ENCODE results near the gene NFYA.
A peak's percentile ranks its signal among the peaks of the same experiment; 100 is the strongest.
"Not testable (repeated sequence)": the region's sequence is repeated elsewhere in the genome, so short reads cannot be mapped to it uniquely, and the experiment has no call there.

Gene NFYA

GRCh38 chr6:41083072-41083471 lies 10.3 kb downstream of the NFYA start:
- peaks cover 46% of the 10 kb centered on the region for H3K4me1 Mint-ChIP-seq
- H3K4me3 Mint-ChIP-seq, result no peak overlapping the region

GRCh38 chr6:41085182-41085581 lies 12.4 kb downstream of the NFYA start:
- peaks cover 63% of the 10 kb centered on the region for H3K36me3 Mint-ChIP-seq (ENCODE audit: insufficient read depth)

More at GRCh38 chr6:41083072-41083471, 10.3 kb downstream of the NFYA start:
- ATAC-seq (replicated peaks; ENCODE audit: extremely low read depth, poor library complexity, severe bottlenecking) (no peak), DNase-seq (ENCODE audit: low spot score in 2 of 2) (no peak)
- H3K9me3 Mint-ChIP-seq, result no peaks in the 10 kb centered on the region
- no peaks in the 10 kb centered on the region for H3K27me3 Mint-ChIP-seq
- H3K36me3 Mint-ChIP-seq (ENCODE audit: insufficient read depth), result peaks cover 57% of the 10 kb centered on the region
- H3K27ac Mint-ChIP-seq (ENCODE audit: low read depth), result peak overlapping the region; percentile 3

GRCh38 chr6:41088451-41088850 lies 15.7 kb downstream of the NFYA start:
- DNase-seq (ENCODE audit: low spot score in 2 of 2) (no peak), ATAC-seq (replicated peaks; ENCODE audit: extremely low read depth, poor library complexity, severe bottlenecking) (no peak)
- no peaks in the 10 kb centered on the region for H3K27me3 Mint-ChIP-seq
- peaks cover 71% of the 10 kb centered on the region for H3K36me3 Mint-ChIP-seq (ENCODE audit: insufficient read depth)
- H3K4me1 Mint-ChIP-seq, result peaks cover 20% of the 10 kb centered on the region
- H3K9me3 Mint-ChIP-seq, result no peaks in the 10 kb centered on the region
- H3K4me3 Mint-ChIP-seq, result no peak overlapping the region
- H3K27ac Mint-ChIP-seq (ENCODE audit: low read depth), result no peak overlapping the region

More at GRCh38 chr6:41085182-41085581, 12.4 kb downstream of the NFYA start:
- peaks cover 44% of the 10 kb centered on the region for H3K4me1 Mint-ChIP-seq
- DNase-seq (ENCODE audit: low spot score in 2 of 2), result no peak
- no peak overlapping the region for H3K4me3 Mint-ChIP-seq
- no peak for ATAC-seq (replicated peaks; ENCODE audit: extremely low read depth, poor library complexity, severe bottlenecking)
- H3K9me3 Mint-ChIP-seq, result no peaks in the 10 kb centered on the region
- H3K27ac Mint-ChIP-seq (ENCODE audit: low read depth), result no peak overlapping the region
- H3K27me3 Mint-ChIP-seq, result no peaks in the 10 kb centered on the region

GRCh38 chr6:41090841-41091761 lies 18.3 kb downstream of the NFYA start:
- ATAC-seq (replicated peaks; ENCODE audit: extremely low read depth, poor library complexity, severe bottlenecking) (no peak), DNase-seq (ENCODE audit: low spot score in 2 of 2) (no peak)
- peaks cover 12% of the 10 kb centered on the region for H3K4me1 Mint-ChIP-seq
- H3K36me3 Mint-ChIP-seq (ENCODE audit: insufficient read depth), result peaks cover 70% of the 10 kb centered on the region
- H3K9me3 Mint-ChIP-seq, result no peaks in the 10 kb centered on the region
- no peaks in the 10 kb centered on the region for H3K27me3 Mint-ChIP-seq
- peak overlapping the region; percentile 79 for H3K27ac Mint-ChIP-seq (ENCODE audit: low read depth)
- no peak overlapping the region for H3K4me3 Mint-ChIP-seq

- no peak overlapping the region for H3K4me3 Mint-ChIP-seq
- ATAC-seq (replicated peaks; ENCODE audit: extremely low read depth, poor library complexity, severe bottlenecking) (no peak), DNase-seq (ENCODE audit: low spot score in 2 of 2) (no peak)
- no peak overlapping the region for H3K27ac Mint-ChIP-seq (ENCODE audit: low read depth)
- H3K4me1 Mint-ChIP-seq, result peaks cover 11% of the 10 kb centered on the region
- H3K36me3 Mint-ChIP-seq (ENCODE audit: insufficient read depth), result peaks cover 70% of the 10 kb centered on the region
- H3K27me3 Mint-ChIP-seq, result no peaks in the 10 kb centered on the region
- H3K9me3 Mint-ChIP-seq, result no peaks in the 10 kb centered on the region
Observed at GRCh38 chr6:41092421-41093140, 19.8 kb downstream of the NFYA start.

- Mint-ChIP-seq H3K27ac (ENCODE audit: low read depth) (no peak overlapping the region), H3K36me3 (ENCODE audit: insufficient read depth) (peaks cover 72% of the 10 kb centered on the region), H3K4me3 (no peak overlapping the region), H3K27me3 (no peaks in the 10 kb centered on the region), H3K9me3 (no peaks in the 10 kb centered on the region), H3K4me1 (peaks cover 16% of the 10 kb centered on the region)
- ATAC-seq (replicated peaks; ENCODE audit: extremely low read depth, poor library complexity, severe bottlenecking) (no peak), DNase-seq (ENCODE audit: low spot score in 2 of 2) (no peak)
Observed at GRCh38 chr6:41093729-41094128, 21.0 kb downstream of the NFYA start.

GRCh38 chr6:41097467-41098090 lies 24.8 kb downstream of the NFYA start:
- Mint-ChIP-seq H3K27me3 (no peaks in the 10 kb centered on the region), H3K4me3 (no peak overlapping the region), H3K4me1 (peaks cover 10% of the 10 kb centered on the region), H3K36me3 (ENCODE audit: insufficient read depth) (peaks cover 62% of the 10 kb centered on the region), H3K9me3 (no peaks in the 10 kb centered on the region), H3K27ac (ENCODE audit: low read depth) (no peak overlapping the region)
- ATAC-seq (replicated peaks; ENCODE audit: extremely low read depth, poor library complexity, severe bottlenecking) (no peak), DNase-seq (ENCODE audit: low spot score in 2 of 2) (no peak)

GRCh38 chr6:41098366-41098765 lies 25.6 kb downstream of the NFYA start:
- peaks cover 59% of the 10 kb centered on the region for H3K36me3 Mint-ChIP-seq (ENCODE audit: insufficient read depth)
- no peak overlapping the region for H3K4me3 Mint-ChIP-seq
- DNase-seq (ENCODE audit: low spot score in 2 of 2) (no peak), ATAC-seq (replicated peaks; ENCODE audit: extremely low read depth, poor library complexity, severe bottlenecking) (no peak)
- H3K27me3 Mint-ChIP-seq, result no peaks in the 10 kb centered on the region
- H3K27ac Mint-ChIP-seq (ENCODE audit: low read depth), result no peak overlapping the region
- H3K9me3 Mint-ChIP-seq, result no peaks in the 10 kb centered on the region
- peaks cover 10% of the 10 kb centered on the region for H3K4me1 Mint-ChIP-seq

GRCh38 chr6:41100871-41101287 lies 28.1 kb downstream of the NFYA start:
- H3K9me3 Mint-ChIP-seq, result no peaks in the 10 kb centered on the region
- ATAC-seq (replicated peaks; ENCODE audit: extremely low read depth, poor library complexity, severe bottlenecking) (no peak), DNase-seq (ENCODE audit: low spot score in 2 of 2) (no peak)
- no peaks in the 10 kb centered on the region for H3K27me3 Mint-ChIP-seq
- H3K4me1 Mint-ChIP-seq, result peaks cover 5% of the 10 kb centered on the region
- H3K36me3 Mint-ChIP-seq (ENCODE audit: insufficient read depth), result peaks cover 40% of the 10 kb centered on the region
- no peak overlapping the region for H3K4me3 Mint-ChIP-seq
- no peak overlapping the region for H3K27ac Mint-ChIP-seq (ENCODE audit: low read depth)

- Mint-ChIP-seq H3K27me3 (no peaks in the 10 kb centered on the region), H3K9me3 (no peaks in the 10 kb centered on the region), H3K36me3 (ENCODE audit: insufficient read depth) (peaks cover 15% of the 10 kb centered on the region), H3K27ac (ENCODE audit: low read depth) (no peak overlapping the region), H3K4me1 (no peaks in the 10 kb centered on the region), H3K4me3 (no peak overlapping the region)
- ATAC-seq (replicated peaks; ENCODE audit: extremely low read depth, poor library complexity, severe bottlenecking) (no peak), DNase-seq (ENCODE audit: low spot score in 2 of 2) (no peak)
Observed at GRCh38 chr6:41103847-41104246, 31.1 kb downstream of the NFYA start.

- no peak overlapping the region for H3K4me3 Mint-ChIP-seq
- H3K27ac Mint-ChIP-seq (ENCODE audit: low read depth), result no peak overlapping the region
- H3K27me3 Mint-ChIP-seq, result no peaks in the 10 kb centered on the region
- no peak for DNase-seq (ENCODE audit: low spot score in 2 of 2)
- H3K36me3 Mint-ChIP-seq (ENCODE audit: insufficient read depth), result peaks cover 5% of the 10 kb centered on the region
- ATAC-seq (replicated peaks; ENCODE audit: extremely low read depth, poor library complexity, severe bottlenecking), result no peak
- no peaks in the 10 kb centered on the region for H3K9me3 Mint-ChIP-seq
- H3K4me1 Mint-ChIP-seq, result no peaks in the 10 kb centered on the region
Observed at GRCh38 chr6:41111017-41111416, 38.2 kb downstream of the NFYA start.

- H3K27me3 Mint-ChIP-seq, H3K4me3 Mint-ChIP-seq, H3K4me1 Mint-ChIP-seq: not testable (repeated sequence)
Observed at GRCh38 chr6:41115027-41115426, 42.3 kb downstream of the NFYA start.

More at GRCh38 chr6:41115027-41115426, 42.3 kb downstream of the NFYA start:
- H3K9me3 Mint-ChIP-seq; H3K27ac Mint-ChIP-seq (ENCODE audit: low read depth); H3K36me3 Mint-ChIP-seq (ENCODE audit: insufficient read depth); DNase-seq (ENCODE audit: low spot score in 2 of 2); ATAC-seq (replicated peaks; ENCODE audit: extremely low read depth, poor library complexity, severe bottlenecking): not testable (repeated sequence)
